Inflammatory macrophage (primary cell): ENCODE results near the gene COBL.
"Not testable (repeated sequence)": the region's sequence is repeated elsewhere in the genome, so short reads cannot be mapped to it uniquely, and the experiment has no call there.

Experiments used
- DNase-seq, 2 donors: peaks; one replicate each; pipeline ENCODE4 v3.0.0-alpha.2; 2020 to 2022

Gene COBL

DNA sequence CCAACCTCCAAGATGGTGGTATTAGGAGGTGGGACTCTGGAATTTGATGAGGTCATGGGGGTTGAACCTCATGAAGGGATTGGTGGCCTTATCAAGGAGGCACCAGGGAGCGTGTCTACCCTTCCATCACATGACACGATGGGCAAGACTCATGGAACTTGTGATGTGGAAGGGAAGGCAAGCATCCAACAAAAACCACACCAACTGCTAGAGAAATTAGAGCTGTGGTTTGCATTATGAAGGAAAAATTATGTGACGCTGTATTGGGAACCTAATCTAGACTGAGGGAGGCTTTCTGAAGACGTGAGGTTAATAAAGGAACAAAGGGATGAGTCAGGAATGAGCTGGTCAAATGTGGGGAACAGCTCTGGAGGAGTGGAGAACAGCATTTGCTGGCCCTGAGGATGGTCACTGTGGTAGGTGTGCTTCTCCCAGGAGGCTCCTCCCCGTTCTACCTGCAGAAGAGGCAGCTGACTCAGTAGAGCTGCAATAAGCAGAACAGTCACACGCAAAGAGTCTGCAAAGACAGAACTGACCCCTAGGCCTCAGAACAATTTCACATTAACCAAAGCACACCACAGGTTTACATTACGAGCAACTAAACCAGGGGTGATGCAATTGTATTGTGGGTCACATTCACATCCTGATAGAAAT, 297.3 kb downstream of the COBL start:
- DNase-seq: no peak

DNA sequence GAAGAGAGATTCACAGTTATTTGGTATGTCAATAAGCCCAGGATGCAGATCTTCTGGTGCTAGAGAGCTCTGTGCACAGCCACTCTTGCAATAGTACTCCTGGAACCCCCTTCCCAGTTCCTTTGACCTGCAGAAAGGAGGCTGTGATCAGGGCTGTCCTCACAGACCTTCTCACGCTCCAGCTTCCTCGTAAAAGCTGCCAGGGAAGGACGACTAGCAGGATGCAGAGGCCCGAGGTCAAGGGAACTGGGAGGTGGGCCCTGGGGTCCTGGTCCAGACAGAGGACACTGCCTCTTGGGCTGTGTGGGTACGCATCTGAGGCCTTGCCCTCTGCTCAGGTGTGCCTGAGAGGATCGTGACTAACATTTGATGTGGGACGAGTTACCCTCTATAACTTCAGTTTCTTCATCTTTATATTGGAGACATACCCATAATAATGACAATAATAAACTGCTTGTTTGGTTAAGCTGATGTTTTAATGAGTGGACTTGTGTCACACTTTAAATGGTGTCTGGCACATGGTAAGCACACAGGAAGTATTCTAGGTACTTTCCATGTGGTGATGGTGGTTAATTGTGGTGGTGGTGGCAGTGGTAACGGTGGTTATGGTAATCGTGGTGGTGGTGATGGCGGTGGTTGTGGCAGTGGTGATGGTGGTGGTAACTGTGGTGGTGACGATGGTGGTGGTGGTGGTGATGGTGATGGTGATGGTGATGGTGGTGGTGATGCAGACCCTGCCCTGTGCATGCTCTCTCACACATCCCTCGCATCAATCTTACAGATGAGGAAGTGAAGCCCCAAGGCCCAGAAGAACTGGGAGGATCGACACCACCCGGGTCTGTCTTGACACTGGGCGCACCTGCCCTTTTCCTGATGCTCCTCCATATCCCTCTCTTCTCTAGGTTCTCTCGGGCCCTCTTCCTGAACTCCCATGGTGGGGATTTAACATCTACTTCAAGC, 298.8 kb downstream of the COBL start:
- no peak for DNase-seq

DNA sequence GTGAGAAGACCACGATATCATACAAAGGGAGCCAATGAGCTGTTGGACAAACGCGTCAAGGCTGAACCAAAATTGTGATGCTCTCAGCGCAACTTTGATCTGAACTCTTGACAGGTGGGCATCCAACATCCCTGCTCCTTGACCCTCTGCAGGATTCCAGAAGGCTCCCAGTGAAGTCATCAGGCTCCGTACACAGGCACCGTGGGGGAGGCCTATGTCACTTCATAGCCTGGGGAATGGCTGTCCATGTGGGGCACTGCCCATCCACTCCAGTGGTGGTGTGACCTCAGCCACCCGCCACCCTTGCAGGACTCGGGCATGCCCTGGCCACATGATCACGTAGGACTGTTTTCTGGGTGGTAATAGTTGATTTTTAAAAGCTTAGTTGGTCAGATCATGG, 300.1 kb downstream of the COBL start:
- DNase-seq: no peak

DNA sequence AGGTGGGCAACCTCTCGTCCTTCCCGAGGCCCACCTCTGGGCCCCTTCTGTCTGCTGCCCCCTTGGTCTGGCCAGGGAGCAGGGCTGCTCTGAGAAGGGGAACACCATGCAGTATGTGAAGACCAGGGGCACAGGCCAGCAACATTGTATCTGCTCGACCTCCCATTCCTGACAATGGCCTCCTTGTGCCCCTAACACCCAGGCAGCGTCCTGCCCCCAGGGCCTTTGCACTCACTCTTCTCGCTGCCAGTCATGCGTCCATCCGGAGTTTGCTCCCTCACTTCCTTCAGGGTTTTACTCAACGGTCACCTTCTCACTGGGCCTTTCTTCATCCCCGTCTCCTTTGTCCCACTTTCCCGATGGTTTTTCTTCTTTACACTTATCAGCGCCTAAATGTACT, 301.0 kb downstream of the COBL start:
- no peak for DNase-seq

DNA sequence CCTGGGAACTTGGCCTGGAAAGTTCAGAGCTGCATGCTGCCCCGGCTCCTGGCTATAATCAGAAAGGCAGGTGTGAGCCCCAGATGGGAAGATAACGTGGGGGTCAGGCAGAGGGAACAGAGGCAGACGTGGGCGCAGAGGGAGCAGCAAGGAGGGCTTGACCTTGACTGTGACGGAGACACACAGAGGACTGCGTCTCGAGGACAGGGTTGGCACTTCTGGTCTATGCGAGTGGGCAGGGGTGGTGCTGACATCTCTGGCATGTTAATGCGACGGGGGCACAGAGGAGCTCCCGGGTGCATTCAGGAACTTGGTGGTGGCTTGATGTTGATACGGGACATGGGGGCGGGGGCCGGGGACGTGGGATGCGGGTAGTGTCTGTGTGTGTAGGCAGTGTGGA, 301.8 kb downstream of the COBL start:
- DNase-seq: no peak

DNA sequence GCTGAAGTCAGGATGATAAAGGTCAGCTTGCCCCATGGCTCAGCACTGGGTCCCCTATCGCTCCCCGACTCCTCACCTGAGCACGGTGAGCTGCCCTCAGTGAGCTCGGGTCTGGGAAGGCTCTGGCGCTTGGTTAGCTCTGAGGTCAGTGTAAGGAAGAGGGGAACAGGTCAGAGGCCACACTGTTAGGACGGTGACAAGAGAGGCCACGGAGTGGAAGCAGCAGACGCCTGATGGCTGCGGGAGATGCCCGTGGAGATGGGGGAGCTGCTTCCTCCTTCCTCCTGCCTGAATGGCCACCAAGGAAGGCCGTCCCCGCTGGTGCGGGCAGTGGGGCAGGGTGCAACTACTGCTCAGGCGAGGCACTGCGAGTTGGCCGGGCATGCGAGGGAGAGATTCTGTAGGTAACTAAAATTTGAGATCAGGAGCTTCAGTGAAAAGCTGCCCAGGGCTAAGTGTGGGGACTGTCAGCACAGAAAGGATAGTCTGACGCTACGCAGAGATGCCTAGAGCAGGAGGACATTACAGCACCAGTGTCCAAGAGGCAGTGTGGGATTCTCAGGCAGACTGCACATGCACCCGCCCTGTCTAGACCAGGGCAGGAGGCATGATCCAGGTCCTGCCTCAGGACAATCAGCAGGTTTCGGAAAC, 302.6 kb downstream of the COBL start:
- no peak for DNase-seq

DNA sequence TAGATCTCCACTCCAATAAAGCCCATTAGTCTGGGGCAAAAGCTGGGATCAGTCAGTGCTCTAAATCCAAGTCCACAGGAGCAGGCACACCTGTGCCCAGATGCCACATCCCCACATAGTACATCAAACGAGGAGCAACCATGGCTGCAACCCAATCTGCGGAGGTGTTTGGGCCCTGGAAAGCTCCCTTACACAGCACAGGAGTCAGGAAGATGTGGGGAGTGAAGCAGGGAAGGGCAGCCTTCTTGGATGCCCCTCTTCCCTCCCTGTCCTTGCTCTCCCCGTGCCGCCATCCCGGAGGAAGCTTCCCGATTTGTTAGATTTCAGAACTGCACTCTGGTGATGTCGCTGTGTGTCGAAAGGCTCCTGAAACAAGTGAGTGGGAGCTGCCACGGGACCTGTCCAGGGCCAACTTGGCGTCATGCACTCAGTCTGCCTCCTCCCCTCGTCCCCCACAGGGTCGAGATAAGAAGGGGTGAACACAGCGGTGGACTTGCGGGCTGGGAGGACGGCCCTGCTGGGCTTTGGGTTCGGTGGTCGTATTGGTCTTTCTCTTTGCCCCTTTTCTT, 303.3 kb downstream of the COBL start:
- DNase-seq: no peak

DNA sequence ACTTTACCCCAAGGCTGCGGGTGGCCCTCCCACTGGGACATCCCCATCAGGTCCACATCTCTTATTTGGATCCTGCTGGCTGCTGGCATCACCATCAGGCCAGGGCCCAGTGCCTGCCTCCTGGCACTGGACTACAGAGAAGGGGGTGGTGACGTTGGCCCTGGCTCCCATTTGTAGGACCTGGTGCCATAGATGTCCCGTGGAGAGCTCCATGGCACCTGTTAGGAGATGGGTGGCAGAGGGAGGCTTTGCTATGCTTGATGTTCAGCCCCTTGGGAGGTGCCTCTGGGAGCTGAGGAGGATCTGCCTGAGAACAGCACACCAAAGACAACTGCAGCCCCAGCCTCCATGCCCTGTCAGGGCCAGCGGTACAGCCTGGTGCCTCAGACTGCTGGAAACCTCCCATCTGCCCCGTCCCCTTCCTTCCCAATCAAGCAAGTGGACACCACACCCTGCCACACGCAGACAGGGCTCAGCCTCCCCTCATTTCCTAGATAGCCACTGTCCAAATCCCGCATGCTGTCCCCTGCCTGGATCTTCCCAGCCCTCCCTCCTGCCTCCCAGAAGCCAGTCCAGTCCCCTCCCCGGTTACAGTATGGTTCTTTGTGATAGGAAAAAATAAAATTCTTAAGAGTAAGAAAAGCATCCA, 303.9 kb downstream of the COBL start:
- no peak for DNase-seq

DNA sequence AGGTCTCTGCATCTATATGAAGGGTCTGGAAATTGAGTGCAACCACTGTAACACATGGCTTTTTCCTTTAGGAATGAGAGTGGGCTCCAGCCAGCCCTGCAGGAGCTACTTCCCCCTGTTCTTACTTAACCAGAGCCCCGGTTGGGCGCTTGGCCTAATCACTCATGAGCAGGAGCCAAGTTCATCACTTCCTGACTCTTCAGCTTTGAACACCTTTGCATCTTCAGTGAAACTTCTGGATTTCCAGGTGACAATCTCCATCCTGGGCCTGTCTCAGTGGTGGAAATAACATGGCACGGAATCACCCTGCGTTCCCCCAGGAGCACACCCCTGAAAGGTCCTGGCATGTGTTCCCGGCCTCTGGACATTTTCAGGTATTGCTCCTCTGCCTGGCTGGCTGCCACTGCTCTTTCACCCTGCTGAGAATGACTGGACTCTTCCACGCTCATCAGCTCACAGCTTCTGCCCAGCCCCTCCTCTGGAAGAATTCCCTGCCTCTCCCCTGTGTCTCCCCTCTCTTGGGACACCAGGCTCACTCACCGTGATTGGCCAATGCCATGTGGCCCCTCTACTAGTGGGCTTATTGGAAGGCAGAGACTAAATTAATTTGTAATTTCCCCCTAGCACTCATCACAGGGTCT, 304.8 kb downstream of the COBL start:
- DNase-seq: no peak

DNA sequence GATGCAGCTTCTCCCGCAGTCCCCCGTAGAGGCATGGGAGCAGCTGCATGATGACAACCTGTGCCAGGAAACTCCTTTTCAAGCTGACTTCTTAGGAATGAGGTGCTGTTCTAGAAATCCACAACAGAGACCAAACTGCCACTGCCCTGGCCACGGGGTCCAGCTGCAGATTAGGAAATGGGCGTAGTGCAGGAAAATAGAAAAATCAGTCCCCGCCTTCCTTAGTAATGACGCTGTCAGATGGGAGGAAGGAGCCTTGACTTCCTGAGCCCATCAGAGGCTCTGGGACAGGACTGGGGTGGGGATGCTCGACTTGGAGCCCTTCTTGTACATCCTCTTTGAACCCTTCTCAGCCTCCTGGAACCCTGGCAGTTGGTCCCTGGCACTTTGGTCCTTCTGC, 306.1 kb downstream of the COBL start:
- no peak for DNase-seq

DNA sequence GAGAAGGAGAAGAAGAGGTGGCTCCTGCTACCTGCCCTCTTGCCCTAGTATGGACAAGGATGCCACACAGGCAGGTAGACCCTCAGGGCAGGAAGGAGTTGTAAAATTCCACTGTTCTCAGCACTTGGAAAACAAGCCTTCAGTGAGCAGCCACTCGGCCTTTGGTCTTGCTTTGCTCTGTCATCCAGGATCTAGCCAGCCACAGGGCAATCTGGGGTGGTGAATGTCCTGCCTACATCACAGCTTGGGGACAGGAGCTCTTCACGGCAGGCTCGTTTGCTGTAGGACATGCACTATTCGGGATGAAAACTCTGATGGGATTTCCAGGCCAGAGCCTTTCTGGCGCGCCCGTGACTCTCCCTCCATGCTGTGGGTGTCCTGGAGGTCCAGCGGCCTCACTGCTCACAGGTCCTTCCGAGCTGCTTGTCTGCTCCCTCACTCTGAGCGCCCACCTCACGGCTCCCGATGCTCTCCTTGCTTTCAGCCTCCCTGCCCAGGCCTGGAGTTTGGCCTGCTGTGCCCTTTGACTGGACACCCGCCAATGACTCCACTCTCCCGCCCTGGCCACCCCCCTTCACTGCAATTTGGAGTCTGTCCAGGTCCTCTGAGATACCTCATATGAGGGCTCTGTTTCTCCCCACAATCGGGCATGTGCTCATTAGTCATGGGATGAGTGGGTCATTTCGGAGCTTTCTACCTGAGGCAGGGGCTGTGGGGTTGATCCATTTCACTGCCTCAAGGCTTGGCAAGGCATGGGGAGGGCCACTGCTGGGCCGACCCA, 306.7 kb downstream of the COBL start:
- DNase-seq: no peak

DNA sequence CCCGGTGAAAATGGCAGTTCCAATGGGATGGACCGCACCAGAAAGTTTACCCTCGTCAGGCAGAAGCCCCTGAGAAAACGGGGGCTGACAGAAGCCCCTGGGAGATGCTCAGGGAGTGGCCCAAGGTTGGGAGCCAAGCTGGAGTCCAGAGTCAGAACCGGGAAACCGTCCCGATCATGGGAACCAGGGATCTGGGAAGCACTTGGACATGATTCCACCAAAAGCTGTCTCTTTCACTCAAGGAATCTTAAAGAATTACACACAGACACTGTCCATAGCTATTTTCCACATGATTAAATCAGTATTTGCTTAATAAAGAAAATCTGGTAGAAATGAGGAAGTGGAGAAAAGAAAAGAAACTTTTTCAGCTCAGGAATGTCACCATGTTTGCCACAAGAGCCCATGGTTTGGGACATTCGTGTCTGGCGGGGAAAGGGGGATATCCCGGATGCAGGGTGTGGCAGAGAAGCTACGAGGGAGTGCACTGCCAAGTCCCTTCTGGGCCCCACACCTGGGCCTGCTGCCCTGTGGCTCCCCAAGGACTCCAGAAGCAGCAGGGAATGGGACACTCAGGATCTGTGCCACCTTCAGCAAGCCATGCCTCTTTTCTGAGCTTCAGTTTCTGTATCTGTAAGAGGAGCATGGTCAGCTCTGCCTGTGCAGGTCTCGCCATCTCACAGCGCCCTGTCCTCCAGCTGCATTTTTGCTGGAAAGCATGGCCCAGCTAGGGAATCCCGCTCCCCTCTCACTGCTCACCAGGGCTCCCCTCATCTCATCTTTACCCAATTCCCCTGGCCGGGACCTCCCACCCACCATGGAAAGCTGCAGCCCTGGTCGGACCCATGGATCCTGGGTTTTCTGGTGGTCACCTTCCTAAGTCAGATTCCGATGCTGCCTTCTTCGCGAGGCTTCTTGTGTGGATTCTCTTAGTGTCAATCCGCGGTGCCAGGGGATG, 308.8 kb downstream of the COBL start:
- no peak for DNase-seq

DNA sequence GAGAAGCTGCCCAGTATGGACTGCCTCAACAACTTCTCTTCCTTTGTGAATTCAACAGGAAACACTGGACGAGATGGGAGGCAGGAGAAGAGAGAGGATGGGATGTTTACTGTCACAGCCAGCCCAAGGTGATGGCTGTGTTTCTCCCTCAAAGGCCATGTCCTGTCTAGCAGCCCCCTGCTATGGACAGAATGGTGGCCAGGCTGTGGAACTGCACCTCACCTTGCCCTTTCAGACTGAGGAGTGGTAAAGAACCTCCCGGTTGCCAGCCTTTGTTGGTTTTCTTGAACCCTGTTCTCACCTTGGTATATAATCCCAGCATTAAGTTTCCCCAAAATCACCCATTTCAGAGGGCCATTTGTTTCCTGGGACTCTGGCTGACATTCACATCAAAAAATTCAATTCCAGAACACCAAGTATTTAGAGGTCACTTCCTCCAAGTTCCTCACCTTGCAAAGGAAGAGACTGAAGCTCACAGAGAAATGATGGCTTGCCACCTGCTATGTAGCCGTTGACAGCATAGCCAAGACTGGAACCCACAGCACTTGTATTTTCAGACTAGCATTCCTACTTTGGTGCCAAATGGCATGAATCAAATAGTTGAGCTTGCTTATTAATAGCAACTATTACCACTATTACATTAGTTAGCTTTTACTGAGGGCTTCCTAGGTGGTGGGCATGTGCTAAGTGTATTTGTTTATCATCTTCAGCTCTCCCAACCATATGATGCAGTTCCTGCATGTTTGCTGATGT, 309.9 kb downstream of the COBL start:
- no peak for DNase-seq

DNA sequence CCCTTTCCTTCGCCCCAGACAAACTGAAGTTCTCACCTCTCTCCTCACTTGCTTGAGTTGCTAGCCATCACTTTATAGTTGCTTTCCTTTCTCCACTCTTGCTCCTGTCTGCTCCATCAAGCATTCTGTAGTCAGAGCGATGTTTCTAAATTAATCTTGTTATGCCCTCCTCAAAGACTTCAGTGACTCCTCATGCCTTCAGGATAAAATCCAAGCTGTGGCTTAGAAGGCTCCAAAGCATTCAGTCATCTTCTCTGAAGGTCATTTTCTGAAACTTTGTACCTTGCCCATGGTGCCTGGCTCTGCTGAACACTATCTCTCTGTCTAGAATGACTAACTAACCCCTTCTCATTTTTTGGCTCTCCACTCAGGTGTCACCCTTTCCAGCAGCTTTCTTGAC, 311.5 kb downstream of the COBL start:
- no peak for DNase-seq

DNA sequence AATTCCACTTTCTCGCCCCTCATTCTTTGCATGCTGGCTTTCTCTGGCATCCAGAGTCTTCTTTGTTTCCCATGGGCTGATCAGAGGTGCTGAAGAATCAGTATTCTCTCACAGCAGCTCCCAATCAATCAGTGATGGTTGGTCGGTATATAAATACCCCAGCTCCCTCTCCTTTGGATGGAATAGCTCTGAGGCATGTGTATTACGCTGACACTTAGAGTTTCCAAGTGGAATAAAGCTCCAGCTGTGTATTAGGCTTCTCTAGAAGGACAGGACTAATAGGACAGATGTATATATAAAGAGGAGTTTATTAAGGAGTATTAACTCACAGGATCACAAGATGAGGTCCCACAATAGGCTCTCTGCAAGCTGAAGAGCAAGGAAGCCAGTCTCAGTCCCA, 315.7 kb downstream of the COBL start:
- DNase-seq: no peak

DNA sequence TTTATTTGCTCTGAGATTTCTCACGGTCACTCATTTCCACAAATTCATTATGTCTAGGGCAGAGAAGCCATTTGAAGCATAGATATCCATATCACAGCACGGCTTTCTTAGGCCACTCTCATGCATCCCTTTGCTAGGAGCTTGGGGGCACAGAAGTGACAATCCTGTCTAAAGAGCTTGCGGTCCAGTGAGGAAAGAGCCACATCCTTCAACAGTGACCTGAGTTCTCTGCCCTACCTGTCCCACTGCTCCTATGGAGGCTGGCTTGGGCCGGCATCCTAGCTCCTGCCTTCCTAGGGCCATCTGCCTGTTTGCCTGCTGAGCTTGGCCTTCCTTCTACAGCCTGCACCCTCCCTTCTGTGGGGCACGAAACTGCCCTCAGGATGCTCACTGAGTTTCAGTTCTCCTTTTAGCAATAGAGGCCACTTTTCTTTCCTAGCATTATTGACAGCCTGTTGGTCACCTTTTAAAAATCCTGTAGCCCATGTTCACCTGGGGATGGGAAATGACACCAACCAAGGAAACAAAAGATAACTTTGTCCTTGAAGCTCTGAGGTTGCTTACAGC, 321.8 kb downstream of the COBL start:
- DNase-seq: no peak

DNA sequence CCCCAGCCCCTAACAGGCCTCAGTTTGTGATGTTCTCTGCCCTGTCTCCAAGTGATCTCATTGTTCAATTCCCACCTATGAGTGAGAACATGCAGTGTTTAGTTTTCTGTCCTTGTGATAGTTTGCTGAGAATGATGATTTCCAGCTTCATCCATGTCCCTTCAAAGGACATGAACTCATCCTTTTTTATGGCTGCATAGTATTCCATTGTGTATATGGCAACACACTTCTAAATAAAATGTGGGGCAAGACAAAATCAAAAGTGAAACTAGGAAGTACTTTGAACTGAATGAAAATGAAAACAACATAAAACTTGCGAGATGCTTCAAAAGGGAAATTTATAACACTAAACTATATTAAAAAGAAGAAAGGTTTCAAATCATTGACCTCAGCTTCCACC, 326.4 kb downstream of the COBL start:
- not testable (repeated sequence) for DNase-seq

DNA sequence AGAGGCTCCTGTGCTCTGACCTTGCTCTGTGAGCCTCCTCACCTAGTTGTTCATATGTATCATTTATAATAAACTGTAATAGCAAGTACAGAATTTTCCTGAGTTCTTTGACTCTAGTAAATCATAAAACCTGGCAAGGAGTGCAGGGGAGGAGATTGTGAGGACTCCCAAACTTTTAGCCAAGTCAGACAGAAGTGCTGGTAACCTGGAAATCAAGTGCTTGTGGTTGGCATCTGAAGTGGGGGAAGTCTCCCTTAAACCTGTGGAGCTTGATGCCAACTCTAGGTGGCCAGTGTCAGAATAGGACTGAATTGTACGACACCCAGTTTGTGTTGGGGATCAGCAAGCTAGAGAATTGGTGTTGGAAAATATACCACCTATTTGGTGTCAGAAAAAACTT, 327.6 kb downstream of the COBL start:
- no peak for DNase-seq

DNA sequence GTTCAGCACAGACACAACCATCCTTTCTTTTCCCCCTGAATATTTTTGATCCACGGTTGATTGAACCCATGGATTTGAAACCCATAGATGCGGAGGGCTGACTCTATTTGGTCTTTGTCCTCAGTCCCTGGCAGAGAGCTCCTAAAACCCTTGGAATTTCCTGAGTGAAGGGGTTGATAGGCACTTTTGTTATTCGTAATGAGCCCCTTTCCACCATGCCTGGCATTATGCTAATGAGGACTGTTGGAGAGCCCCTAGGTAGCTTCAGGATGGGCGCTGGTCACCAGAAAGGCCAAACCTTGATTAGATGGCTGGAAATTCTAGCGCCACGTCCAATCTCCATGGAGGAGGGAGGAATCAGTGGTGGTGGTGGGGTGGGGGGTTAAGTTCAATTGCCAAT, 328.1 kb downstream of the COBL start:
- no peak for DNase-seq
